IMR-90 (cell line): ENCODE measurements around the gene MEOX2.

Experiments used
- BHLHE40 ChIP-seq: fragments of 150-350 bp; IDR thresholded peaks from 2 replicates; pipeline ENCODE4 v1.6.1; 2016; ENCODE audit warnings: mild to moderate bottlenecking, low read depth, low read length
- CHD1 ChIP-seq: IDR thresholded peaks from 2 replicates; pipeline ENCODE4 v1.6.1; 2012; ENCODE audit warnings: low read depth, low read length, improper control_type of control experiment
- CTCF ChIP-seq: conservative IDR thresholded peaks from 2 replicates; pipeline ENCODE4 v1.5.1; 2012; ENCODE audit warnings: mild to moderate bottlenecking, low read depth, low read length, improper control_type of control experiment
- ELK1 ChIP-seq: fragments of 150-350 bp; IDR thresholded peaks from 2 replicates; pipeline ENCODE4 v1.6.1; 2016; ENCODE audit warnings: low read depth, mild to moderate bottlenecking, low read length, moderate library complexity, borderline replicate concordance
- MXI1 ChIP-seq: IDR thresholded peaks from 2 replicates; pipeline ENCODE4 v1.6.1; 2012; ENCODE audit warnings: low read depth, mild to moderate bottlenecking, low read length, moderate library complexity, borderline replicate concordance
- POLR2A ChIP-seq: IDR thresholded peaks from 2 replicates; pipeline ENCODE4 v1.6.1; 2012; ENCODE audit warnings: mild to moderate bottlenecking, low read depth, low read length
- RAD21 ChIP-seq: IDR thresholded peaks from 2 replicates; pipeline ENCODE4 v1.6.1; 2012; ENCODE audit warnings: low read length, improper control_type of control experiment
- RCOR1 ChIP-seq: IDR thresholded peaks from 2 replicates; pipeline ENCODE4 v1.6.1; 2012; ENCODE audit warnings: mild to moderate bottlenecking, low read length, improper control_type of control experiment; ENCODE audit not compliant: insufficient replicate concordance

GRCh38 chr7:15682751-15683245, 3.7 kb downstream of the MEOX2 start:
- TF ChIP-seq CTCF (no peak), BHLHE40 (no peak), POLR2A (no peak), ELK1 (no peak), RAD21 (no peak), MXI1 (no peak), CHD1 (no peak), RCOR1 (no peak)
